AG08396 (cell line): ENCODE data around the gene TMEM154.

ENCODE experiments used
- DNase-seq: peaks from one replicate; pipeline ENCODE4 v3.0.0; 2012; ENCODE audit warnings: low spot score, mixed read lengths

Gene TMEM154

DNA sequence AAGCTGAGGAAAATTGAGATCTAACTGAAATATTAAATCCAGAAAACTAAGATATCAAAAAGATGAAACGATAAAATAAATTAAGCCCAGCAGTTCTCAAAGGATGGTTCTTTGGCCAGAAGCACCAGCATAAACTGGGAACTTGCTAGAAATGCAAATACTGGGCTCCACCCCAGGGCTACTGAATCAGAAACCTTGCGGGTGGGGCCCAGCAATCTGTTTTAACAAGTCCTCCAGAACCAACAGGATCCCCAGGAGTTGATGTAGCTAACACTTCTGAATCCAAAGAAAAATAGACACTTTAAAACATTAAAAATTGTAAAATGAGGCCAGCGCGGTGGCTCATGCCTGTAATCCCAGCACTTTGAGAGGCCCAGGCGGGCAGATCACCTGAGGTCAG, 14.1 kb upstream of the TMEM154 start:
- no peak for DNase-seq

DNA sequence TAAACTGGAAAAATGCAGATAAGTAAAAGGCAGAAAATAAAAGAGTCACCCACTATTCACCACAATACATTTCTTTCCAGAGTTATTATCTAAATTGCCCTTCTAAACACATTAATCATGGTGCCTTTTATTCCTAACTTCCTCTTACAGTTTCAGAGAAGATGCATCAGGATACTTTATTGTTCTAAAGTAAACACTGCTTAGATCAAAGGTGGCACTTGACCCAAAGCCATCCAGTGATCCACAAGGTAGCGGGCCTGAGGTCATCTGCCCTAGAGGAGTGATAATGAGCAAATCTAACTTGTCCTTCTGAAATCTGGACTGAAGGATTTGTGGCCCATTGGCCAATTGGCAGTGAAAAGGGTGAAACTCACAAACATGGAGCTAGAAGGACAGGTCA, 12.0 kb upstream of the TMEM154 start:
- no peak for DNase-seq

DNA sequence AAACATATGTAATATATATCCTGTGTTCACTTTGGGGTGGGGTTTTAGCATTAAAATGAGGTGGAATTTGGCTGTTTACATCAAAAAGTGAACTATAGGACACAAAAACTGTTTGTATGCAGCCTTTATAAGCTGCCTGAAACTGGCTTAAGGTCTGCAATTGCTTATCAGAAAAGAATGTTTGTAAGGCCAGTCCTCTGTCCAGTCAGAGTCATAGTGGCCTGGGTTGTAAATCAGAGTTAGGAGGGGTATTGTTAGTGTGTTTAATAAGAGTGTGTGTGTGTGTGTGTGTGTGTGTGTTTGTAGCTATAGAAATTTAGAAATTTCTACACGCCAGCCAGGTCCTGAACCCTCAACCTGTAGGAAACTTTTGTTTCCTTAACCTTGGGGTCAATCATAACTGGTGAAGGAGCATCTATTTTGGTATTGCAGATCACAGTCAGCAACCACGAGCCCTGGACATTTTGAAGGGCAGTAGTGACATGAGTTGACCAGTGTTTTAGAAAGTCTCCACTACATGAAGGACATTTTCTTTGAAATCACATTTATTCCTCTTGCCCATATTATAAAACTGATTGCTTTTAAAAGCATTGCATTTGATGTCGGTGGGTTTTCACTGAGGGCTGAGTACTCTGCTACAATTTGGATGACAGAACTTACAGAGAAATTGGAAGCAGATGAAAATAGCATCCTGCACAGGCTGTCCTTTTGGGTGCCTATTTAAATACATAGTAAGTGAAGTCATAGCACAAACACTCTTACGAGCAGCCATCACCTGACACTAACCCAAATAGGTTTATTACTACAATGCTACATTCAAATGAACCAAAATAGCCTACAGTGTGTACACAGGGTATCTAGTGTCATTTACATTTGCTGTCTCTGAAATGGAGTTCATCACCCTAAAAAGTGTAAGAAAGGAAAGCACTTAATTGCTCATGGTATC, 11.2 kb upstream of the TMEM154 start:
- DNase-seq = no peak

DNA sequence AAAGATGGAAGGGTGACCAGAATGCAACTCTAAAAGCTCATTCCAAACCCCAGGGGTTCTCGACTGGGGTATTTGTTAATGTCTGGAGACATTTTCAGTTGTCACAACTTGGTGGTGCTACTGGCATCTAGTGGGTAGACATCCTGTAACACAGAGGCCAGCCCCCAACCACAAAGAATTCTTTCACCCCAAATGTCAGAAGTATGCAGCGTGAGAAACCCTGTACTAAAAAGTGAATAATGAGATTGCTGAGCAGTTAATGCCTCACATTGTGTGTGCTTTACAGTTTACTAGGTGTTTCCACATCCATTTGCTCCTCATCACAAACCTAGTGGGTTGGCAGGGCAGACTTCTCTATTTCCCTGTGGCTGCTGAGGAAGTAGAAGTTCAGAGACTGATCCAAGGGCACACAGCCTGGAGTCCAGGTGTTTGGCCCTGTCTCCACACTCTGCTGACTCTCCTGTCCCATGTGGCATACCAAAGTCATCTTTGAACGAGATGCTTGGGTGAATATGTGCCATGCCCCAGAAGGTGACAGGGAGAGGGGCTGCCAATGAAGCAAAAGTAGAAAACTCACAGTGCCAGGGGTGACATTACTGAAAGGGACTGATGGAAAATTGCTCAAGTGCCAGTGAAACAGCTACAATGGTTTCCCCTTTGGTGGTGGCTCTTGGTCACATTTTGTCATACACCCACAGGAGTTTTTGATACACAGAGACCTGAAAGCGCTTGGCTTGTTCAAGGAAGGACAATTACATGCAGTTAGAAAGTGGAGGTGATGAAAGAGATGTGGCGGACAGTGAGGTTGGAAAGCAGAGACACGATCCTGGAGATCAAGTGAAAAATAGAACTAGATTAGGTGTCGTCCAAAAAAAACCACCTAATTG, 10.1 kb upstream of the TMEM154 start:
- no peak for DNase-seq

DNA sequence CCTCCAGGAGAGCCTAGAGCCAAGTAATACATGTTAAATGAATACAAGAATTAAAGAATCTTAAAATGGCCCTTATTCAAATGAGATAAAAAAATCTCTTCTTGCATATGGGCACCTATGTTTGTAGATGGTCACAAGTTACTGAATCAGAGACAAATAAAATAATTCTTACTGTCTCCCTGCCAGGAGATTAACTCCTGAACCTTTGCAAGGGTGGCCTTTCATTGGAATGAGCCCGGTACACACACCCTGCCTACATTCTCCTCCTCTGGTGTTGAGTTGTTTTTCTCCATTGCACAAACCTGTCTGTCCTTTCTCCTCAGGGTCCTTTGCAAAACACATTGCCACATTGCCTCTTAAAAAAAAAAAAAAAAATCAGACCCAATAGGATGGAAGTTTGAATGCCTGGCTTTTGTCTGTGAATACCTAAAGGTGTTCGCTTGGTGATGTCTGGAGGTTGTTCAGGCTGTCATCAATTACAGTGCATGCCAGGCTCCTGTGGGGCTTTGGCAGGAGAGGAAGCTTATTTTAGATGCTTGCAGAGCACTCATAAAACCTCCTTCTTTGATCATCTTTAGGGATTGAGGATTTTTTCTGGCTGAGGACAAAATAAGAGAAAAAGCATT, 8.3 kb upstream of the TMEM154 start:
- DNase-seq = no peak

DNA sequence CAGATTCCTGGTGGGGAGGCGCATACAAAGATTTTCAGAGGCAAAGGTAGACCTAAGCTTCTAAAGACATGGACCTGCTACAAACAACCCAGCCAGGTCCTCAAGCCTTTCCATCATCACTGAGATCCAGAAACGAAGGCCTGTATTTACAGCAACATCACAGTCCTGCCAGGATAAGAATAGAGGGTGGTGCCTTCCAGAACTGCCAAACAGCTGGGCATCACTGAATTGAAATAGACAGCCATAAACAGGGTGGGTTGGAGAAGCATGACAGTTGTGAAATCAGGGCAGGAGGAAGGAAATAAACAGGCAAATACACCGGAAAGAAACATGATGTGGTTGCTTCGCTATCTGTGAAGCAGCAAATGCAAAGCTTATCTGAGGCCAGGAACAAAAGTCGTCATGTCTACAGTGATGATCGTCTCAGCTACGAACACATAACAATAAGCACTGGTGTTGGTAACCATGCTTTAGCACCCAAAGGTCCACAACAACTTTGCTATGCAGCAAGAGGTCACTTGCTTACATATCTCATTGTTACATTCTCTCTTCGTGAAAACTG, 6.7 kb upstream of the TMEM154 start:
- DNase-seq = no peak

DNA sequence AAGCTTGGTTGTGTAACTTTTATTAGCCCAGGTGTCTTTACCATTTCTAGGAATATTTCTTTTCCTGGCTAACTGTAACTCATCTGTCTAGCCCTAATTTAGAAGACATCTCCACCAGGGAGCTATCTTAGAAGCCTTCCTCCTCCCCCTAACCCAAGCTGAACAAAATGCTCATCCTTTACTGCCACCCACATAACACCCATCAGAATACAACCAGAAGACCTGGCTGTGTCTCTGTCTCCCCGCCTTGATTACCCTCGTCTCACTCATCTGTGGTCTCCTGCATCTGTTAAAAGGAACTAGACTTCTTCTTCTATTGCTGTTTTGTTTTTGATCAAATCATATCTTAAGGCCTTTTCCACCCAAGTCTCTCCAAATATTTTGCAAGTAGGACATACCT, 4.8 kb upstream of the TMEM154 start:
- no peak for DNase-seq

DNA sequence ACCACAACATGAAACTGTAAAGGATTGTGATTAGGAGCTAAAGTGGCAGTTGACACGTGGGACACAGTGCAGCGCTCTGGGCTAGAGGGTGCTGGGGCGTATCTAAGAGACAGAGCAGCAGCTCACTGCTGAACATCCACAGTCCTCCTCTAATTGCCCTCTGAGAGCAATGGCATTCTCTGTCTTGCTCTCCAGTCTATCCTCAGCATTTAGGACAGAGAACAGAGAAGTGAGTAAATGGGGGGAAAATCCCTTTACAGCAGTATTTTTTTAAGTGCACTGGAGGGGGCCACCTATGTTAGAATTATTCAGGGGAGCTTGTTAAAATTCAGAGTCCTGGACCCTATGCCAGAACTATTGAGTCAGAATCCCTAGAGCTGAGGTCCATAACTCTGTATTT, 4.2 kb upstream of the TMEM154 start:
- no peak for DNase-seq

DNA sequence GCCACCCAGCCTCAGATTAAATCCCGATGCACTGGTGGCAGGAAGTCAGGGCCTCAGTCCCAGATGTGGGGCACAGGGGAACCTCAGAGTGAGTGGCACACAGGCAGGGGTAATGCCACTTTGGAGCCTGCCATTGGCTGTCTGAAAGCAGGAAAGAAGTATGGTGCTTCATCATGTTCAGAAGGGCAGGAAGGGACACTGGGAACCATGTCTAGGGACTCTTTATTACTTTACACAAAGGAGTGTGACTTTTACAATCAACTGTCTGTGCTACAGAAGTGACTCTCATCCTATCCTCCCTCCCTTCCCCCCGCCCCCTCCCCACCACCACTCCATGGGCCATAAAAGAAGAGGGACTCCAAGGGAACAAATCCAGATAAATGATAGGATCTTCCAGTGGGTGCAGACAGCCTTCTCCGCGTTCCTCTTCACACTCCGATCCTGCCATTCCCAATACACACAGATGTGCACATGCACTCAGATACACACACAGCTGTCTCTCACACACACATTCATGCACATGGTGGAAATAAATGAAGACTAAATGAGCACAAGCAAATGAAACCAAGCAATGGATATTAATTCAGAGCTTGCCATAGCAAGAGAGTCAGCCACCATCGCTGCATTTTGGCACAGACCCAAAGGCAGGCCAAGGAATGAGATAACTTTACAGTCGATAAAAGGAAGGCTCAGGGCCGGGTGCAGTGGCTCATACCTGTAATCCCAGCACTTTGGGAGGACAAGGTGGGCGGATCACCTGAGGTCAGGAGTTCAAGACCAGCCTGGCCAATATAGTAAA, 2.5 kb upstream of the TMEM154 start:
- DNase-seq = no peak

DNA sequence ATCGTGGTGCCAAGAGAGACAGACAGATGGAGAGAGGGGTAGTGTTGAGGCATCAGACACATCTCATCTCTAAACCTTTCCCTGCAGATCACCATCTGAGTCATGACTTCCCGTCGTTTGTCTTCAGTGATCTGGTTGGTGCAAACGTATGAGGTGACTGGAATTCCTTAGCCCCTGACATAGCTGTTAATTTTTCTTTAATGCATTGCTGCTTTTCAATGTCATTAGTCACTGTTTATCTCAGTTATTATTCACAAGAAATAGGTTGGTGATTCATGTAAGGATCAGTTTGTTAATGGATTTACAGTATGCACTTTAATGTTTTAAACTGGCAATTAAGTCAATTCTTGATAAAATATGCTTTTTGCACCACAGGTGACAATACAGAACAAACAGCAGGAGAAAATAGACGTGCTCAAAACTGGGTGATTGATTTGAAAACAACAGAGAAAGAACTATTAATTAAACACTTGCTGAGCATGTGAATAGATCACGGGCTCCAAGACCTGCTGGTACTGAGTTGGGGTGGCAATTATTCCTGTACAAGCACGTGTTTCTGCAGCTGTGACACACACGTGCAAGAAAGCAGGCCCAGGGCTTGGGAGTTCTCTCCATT, 1.3 kb upstream of the TMEM154 start:
- DNase-seq = peak; percentile 23

DNA sequence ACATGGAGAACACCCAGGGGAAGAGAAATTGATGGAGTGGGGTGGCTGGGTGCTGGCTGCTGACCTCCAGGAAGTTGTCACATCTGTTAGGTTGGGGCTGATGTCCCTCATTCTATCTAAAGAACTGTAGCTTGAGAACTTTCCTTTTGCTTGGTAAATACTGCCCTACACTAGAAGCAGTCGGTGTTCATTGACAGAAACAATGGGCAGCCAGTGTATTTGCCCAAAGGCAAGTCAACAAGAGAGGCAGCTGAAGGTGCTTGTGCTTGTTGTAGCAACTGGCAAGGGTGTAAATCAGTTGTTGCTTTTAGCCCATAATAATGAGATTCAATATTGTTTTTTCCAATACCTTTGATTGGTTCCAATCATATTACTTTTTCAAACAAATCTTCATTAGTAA, 956 bp downstream of the TMEM154 start:
- no peak for DNase-seq

DNA sequence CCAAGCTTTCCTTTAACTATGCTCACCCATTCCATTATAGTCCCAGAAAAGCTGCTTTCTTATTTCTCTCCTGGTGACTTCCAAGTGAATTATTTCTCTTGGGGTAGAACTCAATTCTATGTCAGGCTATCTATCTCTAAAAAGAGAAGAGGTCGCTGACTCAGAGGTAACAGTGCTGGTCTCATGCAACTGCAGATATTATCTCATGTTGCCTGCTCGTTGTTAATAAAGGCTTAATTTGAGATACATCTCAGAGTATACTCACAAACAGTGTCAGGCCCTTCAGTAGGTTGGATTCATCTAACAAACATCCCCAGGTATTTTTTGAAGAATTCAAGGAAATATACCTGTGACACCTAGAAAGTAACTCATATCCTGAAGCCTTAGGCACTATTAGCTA, 2.7 kb downstream of the TMEM154 start:
- no peak for DNase-seq

DNA sequence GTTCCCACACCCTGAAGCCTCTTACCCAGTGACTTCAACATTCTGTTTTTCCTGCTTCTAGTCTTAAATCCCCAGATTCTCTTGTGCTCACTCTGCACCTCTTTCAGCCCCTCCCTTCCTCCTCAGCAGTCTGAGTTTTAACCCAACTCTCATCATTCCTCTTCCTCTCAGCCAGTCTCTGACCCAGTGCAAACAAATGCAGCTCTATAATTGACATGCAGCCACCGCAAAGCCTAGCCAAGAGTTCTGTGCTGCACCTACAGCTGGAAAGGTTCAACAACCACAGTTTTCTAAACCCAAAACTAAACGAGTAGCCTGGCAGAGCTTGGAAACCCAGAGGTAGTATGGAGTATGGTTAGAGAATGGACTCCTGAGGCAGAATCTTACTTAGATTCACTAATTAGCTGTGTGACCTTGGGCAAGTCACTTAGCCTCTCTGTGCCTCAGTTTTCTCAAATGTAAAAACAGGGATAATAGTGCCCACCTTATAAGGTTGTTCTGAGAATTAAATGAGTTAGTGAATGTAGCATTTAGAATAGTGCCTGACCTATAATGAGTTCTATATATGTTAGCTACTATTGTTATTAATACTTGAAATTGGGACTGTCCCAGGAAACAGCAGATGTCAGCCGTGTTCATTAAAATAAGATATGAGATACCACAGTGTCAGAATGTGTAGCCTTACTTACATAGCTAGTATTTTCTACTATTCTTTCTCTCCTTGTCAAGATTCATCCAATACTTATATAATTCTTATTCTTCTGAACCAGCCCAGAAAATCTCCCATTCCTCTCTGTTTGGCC, 3.5 kb downstream of the TMEM154 start:
- no peak for DNase-seq

DNA sequence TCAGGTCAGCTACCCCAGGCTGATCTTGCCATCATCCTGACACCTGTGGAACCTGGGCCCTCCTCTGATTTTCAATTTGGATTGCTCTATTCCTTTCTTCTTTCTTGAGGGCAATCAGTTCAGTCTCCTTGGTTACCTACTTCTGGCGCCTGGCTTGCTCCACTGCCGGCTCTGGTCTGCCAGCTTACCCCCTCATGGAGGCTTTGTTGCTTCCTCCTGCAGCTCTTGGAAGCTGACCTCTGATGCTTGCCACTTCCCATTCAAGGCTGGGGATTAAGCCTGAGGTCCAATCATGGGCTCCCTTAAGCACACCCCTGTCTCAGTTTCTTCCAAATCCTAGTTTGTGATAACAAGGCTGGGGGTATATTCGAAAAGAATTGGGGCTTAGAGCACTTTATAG, 5.4 kb downstream of the TMEM154 start:
- no peak for DNase-seq

DNA sequence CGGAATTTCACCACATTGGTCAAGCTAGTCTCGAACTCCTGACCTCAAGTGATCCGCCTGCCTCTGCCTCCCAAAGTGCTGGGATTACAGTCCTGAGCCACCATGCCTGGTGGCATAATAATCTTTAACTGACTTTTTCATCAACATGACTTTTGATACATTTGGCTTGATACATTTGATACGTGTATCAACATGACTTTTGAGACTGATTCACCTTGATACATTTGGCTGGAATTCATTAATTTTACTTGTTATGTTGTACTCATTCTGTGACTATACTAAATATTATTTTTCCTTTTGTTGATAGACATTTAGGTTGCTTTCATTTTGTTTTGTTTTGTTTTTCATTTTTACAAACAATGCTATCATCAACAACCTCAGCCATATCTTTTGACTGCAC, 6.3 kb downstream of the TMEM154 start:
- no peak for DNase-seq

DNA sequence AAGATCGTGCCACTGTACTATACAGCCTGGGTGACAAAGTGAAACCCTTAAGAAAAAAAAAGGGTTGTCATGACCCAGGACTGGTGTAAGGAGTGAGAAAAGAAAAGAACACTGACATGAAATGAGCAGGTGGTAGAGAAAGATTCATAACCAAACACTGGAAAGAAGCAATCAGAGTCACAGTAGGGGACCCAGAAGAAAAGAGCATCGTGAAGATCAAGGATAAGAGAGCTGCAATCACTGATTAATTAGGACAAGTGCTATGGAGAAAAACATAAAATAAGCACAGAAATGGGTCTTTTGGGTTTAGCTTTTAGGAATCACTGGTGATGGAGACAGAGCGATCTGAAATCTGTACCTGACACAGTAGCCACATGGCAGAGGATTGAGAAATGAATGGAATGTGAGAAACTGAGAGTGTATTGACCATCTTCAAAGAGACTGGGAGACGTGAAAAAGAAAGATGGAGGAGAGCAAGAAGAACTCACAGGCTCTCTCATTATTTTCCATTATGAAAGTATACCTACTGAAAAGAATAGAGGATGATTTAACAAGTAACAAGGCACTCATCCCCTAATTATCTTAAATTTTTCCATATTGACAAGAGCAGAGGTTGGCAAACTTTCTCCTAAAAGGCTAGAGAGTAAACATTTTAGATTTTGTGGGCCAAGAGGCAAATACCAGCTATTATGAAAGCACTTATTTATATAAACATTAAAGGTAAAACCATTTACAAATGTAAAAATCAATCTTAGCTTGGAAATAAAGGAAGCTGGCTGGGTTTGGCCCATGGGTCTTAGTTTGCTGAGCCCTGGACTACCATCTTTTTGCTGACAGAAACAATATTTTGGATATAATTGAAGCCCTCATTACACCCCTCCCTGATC, 7.3 kb downstream of the TMEM154 start:
- DNase-seq = no peak

DNA sequence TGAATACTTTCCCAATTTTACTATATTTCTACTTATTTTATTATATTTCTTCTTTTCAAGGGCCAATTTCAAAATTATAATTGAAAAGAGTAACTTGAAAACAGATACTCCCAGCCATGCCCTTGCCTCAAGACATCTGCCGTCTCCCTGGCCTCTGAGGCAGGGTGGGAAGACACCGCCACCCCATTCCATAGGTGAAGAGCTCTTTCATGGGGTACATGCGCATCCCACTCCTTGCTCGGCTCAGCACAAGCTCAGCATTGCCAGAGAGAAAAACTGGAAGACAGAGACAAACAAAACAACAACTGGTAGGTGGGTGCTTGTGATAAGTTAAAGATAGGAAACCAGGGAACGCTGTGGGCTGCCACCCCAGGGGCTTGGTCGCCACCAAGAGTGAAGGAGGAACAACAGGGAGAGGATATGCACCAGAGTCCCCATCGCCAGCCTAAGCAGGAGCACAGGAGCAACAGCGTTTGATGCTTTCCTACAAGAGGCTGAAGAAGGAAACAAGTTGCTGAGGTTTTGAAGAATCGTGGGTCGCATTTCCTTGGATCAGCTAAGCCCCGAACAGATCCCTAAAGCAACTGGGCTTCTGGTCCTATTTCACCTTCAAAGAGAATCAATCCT, 11.3 kb downstream of the TMEM154 start:
- DNase-seq = no peak

DNA sequence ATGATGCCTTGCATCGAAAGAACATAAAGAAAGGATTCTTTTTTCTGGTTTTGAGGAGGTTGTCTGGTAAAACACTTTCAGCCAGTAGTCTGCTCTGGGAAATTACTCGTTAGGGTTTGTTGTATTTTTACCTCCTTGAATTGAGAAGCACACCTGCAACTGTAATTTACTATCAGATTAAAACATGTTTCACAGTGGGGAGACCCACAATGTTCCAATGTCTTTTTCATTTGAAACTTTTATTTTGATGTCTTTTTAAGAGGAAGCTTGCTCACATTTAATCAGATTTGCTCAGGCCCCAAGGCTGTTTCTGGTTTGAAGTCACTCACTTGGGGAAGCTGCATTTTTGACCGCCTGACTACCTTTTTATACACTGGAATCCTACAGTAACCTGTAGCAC, 12.0 kb downstream of the TMEM154 start:
- DNase-seq = no peak

DNA sequence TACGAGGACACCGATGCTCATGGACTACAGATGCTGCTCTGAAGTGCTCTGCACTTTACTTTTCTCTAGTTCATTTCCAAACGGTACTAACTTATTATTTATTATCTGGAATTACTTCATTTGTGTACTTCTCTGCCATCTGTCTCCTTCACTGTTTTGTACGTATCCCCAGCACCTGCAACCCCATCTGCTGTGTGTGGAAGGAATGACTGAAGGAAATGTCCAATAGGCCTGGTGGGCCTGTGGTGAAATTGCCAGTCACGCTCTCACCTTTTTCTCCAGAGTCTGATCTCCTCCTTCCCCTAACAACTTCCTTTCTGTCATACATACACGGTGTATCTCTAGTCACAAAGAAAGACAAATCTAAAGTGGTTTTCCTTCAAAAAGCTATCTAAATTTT, 12.9 kb downstream of the TMEM154 start:
- DNase-seq = no peak
